ENCODE data around the gene SLC16A4. TPM values are rescaled to one million over a fixed set of nuclear protein-coding genes. Genes with fewer than 3 reads are reported as not detected.

The SLC16A4 gene
- total RNA-seq, 2 donors from 2014 or later: 8.0 to 8.6 TPM

Other genes starting within 250 kb of the SLC16A4 start
- gene SLC6A17, start 240.5 kb downstream of the SLC16A4 start, total RNA-seq: 1 to 10 TPM in 1 of 2 donors, under 1 TPM in 1; 0.51 to 1.8 TPM
- gene KCNC4, start 180.7 kb downstream of the SLC16A4 start, total RNA-seq: 10 to 100 TPM in 1 of 2 donors, 1 to 10 TPM in 1; 9.3 to 15.5 TPM
- 10 to 100 TPM; 14.8 to 15.9 TPM for gene RBM15, start 51.6 kb downstream of the SLC16A4 start, total RNA-seq
- 10 to 100 TPM; 87.4 to 91.5 TPM for gene LAMTOR5, start 16.7 kb upstream of the SLC16A4 start, total RNA-seq
- gene PROK1, start 60.1 kb upstream of the SLC16A4 start, total RNA-seq: under 1 TPM in 1 of 2 donors, not detected in 1; 0.32 TPM
- gene KCNA10, start 128.1 kb upstream of the SLC16A4 start, total RNA-seq: not detected
- gene KCNA2, start 215.3 kb upstream of the SLC16A4 start, total RNA-seq: 1 to 10 TPM in 1 of 2 donors, under 1 TPM in 1; 1.00 to 2.7 TPM